GM23338 (cell line): ENCODE measurements around the gene RABL6. TPM values are rescaled to one million over a fixed set of nuclear protein-coding genes. Genes with fewer than 3 reads are reported as not detected.

Source experiments
- CREB1 ChIP-seq: fragments of 250-450 bp; sonication (Bioruptor Pico); IDR thresholded peaks from 2 replicates; pipeline ENCODE4 v1.5.0; 2020; ENCODE audit warnings: low read depth, mild to moderate bottlenecking, moderate library complexity
- EZH2phosphoT487 ChIP-seq: fragments of 200-600 bp; sonication (generic); IDR thresholded peaks from one replicate; pipeline ENCODE4 v1.8.1; 2018; ENCODE audit warnings: antibody characterized with exemption; ENCODE audit not compliant: unreplicated experiment
- NANOG ChIP-seq: IDR thresholded peaks from 2 replicates; pipeline ENCODE4 v1.6.1; 2016; ENCODE audit warnings: antibody characterized with exemption, borderline replicate concordance
- POLR2AphosphoS5 ChIP-seq: IDR thresholded peaks from 2 replicates; pipeline ENCODE4 v1.6.1; 2016; ENCODE audit warnings: antibody characterized with exemption, low read depth
- ZNF114 ChIP-seq: fragments of 250-450 bp; sonication (Bioruptor Pico); IDR thresholded peaks from 2 replicates; pipeline ENCODE4 v1.5.0; 2020; ENCODE audit warnings: mild to moderate bottlenecking, moderate library complexity
- ZNF331 ChIP-seq: fragments of 250-450 bp; sonication (Bioruptor Pico); IDR thresholded peaks from 2 replicates; pipeline ENCODE4 v1.5.0; 2020; ENCODE audit warnings: low read depth, mild to moderate bottlenecking, moderate library complexity
- polyA plus RNA-seq: library from polyadenylated mRNA; unstranded; fragments of >200 nt; fragmentation: Nextera tagmentation; extraction: Ambion mirVana; gene quantifications from 2 replicates; pipeline ENCODE4 v1.2.1, GENCODE V29; 2016
- total RNA-seq: library from RNA; depleted of rRNA; stranded (reverse); fragments of >200 nt; shearing (Covaris generic); gene quantifications from 2 replicates; pipeline ENCODE4 v1.2.3, GENCODE V29; 2014
- TF ChIP-seq, protein P1 (sequence below): fragments of 250-450 bp; sonication (Bioruptor Pico); IDR thresholded peaks from 2 replicates; pipeline ENCODE4 v1.5.0; 2020; ENCODE audit warnings: mild to moderate bottlenecking, moderate library complexity
- TF ChIP-seq, protein P2 (sequence below): IDR thresholded peaks from 2 replicates; pipeline ENCODE4 v1.6.1; 2016; ENCODE audit warnings: antibody characterized with exemption

The RABL6 gene
- total and polyA plus RNA-seq, 2 experiments from 2014 or later: 59.1 to 127 TPM

DNA sequence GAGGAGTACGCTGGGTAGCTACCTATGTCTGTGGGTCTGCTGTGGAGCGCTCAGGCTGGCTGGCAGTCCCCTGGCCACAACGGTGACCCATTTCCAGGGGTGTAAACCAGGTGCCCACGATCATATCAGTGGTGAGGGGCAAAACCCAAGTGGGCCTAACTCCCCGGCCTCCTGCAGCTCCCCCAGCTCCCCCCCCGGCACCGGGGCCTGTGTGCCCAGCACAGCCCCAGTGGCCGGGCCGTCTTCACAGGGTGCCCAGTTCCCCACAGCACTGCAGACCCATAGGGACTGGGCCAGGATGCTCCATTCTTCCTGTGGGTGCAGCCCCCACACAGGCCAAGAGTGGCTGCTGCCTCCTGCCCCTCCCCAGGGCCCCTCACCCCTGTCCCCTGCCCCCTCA lies 48.7 kb upstream of the RABL6 start (continued):
- TF ChIP-seq, protein P1, sequence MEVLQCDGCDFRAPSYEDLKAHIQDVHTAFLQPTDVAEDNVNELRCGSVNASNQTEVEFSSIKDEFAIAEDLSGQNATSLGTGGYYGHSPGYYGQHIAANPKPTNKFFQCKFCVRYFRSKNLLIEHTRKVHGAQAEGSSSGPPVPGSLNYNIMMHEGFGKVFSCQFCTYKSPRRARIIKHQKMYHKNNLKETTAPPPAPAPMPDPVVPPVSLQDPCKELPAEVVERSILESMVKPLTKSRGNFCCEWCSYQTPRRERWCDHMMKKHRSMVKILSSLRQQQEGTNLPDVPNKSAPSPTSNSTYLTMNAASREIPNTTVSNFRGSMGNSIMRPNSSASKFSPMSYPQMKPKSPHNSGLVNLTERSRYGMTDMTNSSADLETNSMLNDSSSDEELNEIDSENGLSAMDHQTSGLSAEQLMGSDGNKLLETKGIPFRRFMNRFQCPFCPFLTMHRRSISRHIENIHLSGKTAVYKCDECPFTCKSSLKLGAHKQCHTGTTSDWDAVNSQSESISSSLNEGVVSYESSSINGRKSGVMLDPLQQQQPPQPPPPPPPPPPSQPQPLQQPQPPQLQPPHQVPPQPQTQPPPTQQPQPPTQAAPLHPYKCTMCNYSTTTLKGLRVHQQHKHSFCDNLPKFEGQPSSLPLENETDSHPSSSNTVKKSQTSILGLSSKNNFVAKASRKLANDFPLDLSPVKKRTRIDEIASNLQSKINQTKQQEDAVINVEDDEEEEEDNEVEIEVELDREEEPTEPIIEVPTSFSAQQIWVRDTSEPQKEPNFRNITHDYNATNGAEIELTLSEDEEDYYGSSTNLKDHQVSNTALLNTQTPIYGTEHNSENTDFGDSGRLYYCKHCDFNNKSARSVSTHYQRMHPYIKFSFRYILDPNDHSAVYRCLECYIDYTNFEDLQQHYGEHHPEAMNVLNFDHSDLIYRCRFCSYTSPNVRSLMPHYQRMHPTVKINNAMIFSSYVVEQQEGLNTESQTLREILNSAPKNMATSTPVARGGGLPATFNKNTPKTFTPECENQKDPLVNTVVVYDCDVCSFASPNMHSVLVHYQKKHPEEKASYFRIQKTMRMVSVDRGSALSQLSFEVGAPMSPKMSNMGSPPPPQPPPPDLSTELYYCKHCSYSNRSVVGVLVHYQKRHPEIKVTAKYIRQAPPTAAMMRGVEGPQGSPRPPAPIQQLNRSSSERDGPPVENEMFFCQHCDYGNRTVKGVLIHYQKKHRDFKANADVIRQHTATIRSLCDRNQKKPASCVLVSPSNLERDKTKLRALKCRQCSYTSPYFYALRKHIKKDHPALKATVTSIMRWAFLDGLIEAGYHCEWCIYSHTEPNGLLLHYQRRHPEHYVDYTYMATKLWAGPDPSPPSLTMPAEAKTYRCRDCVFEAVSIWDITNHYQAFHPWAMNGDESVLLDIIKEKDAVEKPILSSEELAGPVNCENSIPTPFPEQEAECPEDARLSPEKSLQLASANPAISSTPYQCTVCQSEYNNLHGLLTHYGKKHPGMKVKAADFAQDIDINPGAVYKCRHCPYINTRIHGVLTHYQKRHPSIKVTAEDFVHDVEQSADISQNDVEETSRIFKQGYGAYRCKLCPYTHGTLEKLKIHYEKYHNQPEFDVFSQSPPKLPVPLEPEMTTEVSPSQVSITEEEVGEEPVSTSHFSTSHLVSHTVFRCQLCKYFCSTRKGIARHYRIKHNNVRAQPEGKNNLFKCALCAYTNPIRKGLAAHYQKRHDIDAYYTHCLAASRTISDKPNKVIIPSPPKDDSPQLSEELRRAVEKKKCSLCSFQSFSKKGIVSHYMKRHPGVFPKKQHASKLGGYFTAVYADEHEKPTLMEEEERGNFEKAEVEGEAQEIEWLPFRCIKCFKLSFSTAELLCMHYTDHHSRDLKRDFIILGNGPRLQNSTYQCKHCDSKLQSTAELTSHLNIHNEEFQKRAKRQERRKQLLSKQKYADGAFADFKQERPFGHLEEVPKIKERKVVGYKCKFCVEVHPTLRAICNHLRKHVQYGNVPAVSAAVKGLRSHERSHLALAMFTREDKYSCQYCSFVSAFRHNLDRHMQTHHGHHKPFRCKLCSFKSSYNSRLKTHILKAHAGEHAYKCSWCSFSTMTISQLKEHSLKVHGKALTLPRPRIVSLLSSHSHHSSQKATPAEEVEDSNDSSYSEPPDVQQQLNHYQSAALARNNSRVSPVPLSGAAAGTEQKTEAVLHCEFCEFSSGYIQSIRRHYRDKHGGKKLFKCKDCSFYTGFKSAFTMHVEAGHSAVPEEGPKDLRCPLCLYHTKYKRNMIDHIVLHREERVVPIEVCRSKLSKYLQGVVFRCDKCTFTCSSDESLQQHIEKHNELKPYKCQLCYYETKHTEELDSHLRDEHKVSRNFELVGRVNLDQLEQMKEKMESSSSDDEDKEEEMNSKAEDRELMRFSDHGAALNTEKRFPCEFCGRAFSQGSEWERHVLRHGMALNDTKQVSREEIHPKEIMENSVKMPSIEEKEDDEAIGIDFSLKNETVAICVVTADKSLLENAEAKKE (CRISPR knock-in tag): no peak
- no peak for TF ChIP-seq NANOG
- TF ChIP-seq, protein P2, sequence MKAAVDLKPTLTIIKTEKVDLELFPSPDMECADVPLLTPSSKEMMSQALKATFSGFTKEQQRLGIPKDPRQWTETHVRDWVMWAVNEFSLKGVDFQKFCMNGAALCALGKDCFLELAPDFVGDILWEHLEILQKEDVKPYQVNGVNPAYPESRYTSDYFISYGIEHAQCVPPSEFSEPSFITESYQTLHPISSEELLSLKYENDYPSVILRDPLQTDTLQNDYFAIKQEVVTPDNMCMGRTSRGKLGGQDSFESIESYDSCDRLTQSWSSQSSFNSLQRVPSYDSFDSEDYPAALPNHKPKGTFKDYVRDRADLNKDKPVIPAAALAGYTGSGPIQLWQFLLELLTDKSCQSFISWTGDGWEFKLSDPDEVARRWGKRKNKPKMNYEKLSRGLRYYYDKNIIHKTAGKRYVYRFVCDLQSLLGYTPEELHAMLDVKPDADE: no peak
- no peak for TF ChIP-seq POLR2AphosphoS5
- TF ChIP-seq EZH2phosphoT487: no peak
- TF ChIP-seq ZNF114: no peak
- TF ChIP-seq ZNF331: no peak
- TF ChIP-seq CREB1 (CRISPR knock-in tag): no peak
